ENCODE results near the gene FGD6. TPM values are rescaled to one million over a fixed set of nuclear protein-coding genes. Genes with fewer than 3 reads are reported as not detected.

FGD6 gene
- total RNA-seq, 2 donors from 2014 or later: 9.9 to 13.9 TPM

DNA sequence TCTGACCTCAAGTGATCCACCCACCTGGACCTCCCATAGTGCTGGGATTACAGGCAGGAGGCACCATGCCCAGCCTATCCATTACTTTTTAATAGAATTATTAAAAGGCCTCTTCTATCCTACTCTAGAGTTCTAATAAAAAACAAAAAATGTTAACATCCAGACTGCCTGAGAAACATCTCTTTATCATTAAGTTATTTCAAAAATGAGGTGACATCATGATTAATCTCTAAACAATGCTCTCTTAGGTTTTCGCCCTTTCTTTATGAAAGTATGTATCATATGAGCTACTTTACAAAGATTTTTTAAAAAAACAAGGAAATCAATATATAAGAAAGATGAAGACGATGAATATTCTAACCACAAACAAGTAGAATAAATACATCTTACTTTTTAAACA is 52.6 kb downstream of the FGD6 start:
- peak overlapping the region in 1 of 2 donors; percentile 29 for H3K27ac ChIP-seq
- H3K4me1 ChIP-seq (replicated peaks): peaks cover 6% of the 10 kb centered on the region
- H3K4me3 ChIP-seq: no peak overlapping the region
- no peaks in the 10 kb centered on the region for H3K9me3 ChIP-seq
- intact Hi-C loops (cut with DNase I): no loop called here
- no peaks in the 10 kb centered on the region for H3K27me3 ChIP-seq (replicated peaks; ENCODE audit: insufficient read depth)
- 79% methylated on average over 2 of the region's 2 CpGs for WGBS
- DNase-seq (ENCODE audit: low spot score): no peak
- no peaks in the 10 kb centered on the region for H3K36me3 ChIP-seq
- TF ChIP-seq CTCF (IDR thresholded peaks at IDR 0.05) (no peak), POLR2AphosphoS5 (IDR thresholded peaks at IDR 0.05) (no peak)

GRCh38 chr12:95158919-95159318 is 58.3 kb downstream of the FGD6 start:
- no peak for TF ChIP-seq POLR2AphosphoS5 (IDR thresholded peaks at IDR 0.05)
- no peak for TF ChIP-seq POLR2A (IDR thresholded peaks at IDR 0.05)
- TF ChIP-seq CTCF (IDR thresholded peaks at IDR 0.05): no peak
- intact Hi-C loops (cut with DNase I): no loop called here
- peaks cover 6% of the 10 kb centered on the region for H3K4me1 ChIP-seq (replicated peaks)
- no peak for DNase-seq (ENCODE audit: low spot score)
- H3K9me3 ChIP-seq: no peaks in the 10 kb centered on the region
- WGBS: 52% methylated on average over 3 of the region's 3 CpGs
- H3K36me3 ChIP-seq: no peaks in the 10 kb centered on the region
- H3K27ac ChIP-seq: no peak overlapping the region
- H3K4me3 ChIP-seq: no peak overlapping the region
- no peaks in the 10 kb centered on the region for H3K27me3 ChIP-seq (replicated peaks; ENCODE audit: insufficient read depth)

DNA sequence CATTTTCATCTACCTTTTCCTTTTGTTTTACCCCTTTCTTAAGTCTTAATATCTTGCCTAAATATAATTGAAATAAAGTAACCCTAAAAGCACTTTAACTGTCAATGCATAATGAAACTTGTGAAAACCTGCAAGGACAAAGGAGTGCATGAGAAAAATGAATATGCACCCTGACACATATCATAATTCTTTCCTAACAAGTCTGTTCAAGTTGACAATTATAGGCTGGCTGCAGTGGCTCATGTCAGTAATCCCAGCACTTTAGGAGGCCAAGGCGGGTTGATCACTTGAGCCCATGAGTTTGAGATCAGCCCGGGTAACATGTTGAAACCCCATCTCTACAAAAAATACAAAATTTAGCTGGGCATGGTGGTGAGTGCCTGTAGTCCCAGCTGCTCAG is 65.4 kb downstream of the FGD6 start:
- Histone ChIP-seq H3K4me1 (replicated peaks) (no peaks in the 10 kb centered on the region), H3K4me3 (no peak overlapping the region), H3K9me3 (no peaks in the 10 kb centered on the region), H3K27ac (no peak overlapping the region), H3K36me3 (no peaks in the 10 kb centered on the region), H3K27me3 (replicated peaks; ENCODE audit: insufficient read depth) (no peaks in the 10 kb centered on the region)
- DNase-seq (ENCODE audit: low spot score): no peak
- TF ChIP-seq CTCF (IDR thresholded peaks at IDR 0.05) (no peak), POLR2A (IDR thresholded peaks at IDR 0.05) (no peak), POLR2AphosphoS5 (IDR thresholded peaks at IDR 0.05) (no peak)
- intact Hi-C loops (cut with DNase I): no loop called here
- WGBS: 56% methylated on average over 2 of the region's 2 CpGs

DNA sequence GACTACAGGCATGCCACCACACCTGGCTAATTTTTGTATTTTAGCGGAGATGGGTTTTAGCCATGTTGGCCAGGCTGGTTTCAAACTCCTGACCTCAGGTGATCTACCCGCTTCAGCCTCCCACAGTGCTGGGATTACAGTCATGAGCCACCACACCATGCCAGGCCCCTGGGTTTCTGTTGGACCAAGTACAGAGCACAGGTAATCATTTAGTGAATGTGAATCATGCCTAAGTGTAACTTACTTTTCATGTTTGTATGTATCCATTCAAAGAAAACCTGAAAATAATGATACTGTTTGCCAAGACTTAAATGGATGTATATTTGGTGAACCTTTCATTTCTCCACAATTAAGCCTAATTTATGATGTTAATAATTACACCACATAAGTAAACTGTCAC is 65.9 kb downstream of the FGD6 start:
- Histone ChIP-seq H3K36me3 (no peaks in the 10 kb centered on the region), H3K9me3 (no peaks in the 10 kb centered on the region), H3K4me3 (no peak overlapping the region), H3K27ac (no peak overlapping the region), H3K4me1 (replicated peaks) (no peaks in the 10 kb centered on the region), H3K27me3 (replicated peaks; ENCODE audit: insufficient read depth) (no peaks in the 10 kb centered on the region)
- intact Hi-C loops (cut with DNase I): no loop called here
- 92% methylated on average over 2 of the region's 2 CpGs for WGBS
- DNase-seq (ENCODE audit: low spot score): no peak
- no peak for TF ChIP-seq POLR2AphosphoS5 (IDR thresholded peaks at IDR 0.05)
- TF ChIP-seq POLR2A (IDR thresholded peaks at IDR 0.05): no peak
- no peak for TF ChIP-seq CTCF (IDR thresholded peaks at IDR 0.05)

GRCh38 chr12:95150501-95150900 is 66.8 kb downstream of the FGD6 start:
- intact Hi-C loops (cut with DNase I): no loop called here
- Histone ChIP-seq H3K9me3 (no peaks in the 10 kb centered on the region), H3K27ac (no peak overlapping the region), H3K4me3 (no peak overlapping the region), H3K27me3 (replicated peaks; ENCODE audit: insufficient read depth) (no peaks in the 10 kb centered on the region), H3K4me1 (replicated peaks) (no peaks in the 10 kb centered on the region), H3K36me3 (no peaks in the 10 kb centered on the region)
- no peak for DNase-seq (ENCODE audit: low spot score)
- 95% methylated on average over 1 of the region's 1 CpG for WGBS
- no peak for TF ChIP-seq POLR2A (IDR thresholded peaks at IDR 0.05)
- TF ChIP-seq POLR2AphosphoS5 (IDR thresholded peaks at IDR 0.05): no peak
- no peak for TF ChIP-seq CTCF (IDR thresholded peaks at IDR 0.05)
